HG03066 (cell line): ENCODE measurements around the gene MINDY4.

Experiments
- ATAC-seq: cut with Tn5 transposase; IDR thresholded peaks from one replicate; pipeline ENCODE4 v1.9.1; 2021; ENCODE audit warnings: low read depth; ENCODE audit not compliant: unreplicated experiment

Gene MINDY4

DNA sequence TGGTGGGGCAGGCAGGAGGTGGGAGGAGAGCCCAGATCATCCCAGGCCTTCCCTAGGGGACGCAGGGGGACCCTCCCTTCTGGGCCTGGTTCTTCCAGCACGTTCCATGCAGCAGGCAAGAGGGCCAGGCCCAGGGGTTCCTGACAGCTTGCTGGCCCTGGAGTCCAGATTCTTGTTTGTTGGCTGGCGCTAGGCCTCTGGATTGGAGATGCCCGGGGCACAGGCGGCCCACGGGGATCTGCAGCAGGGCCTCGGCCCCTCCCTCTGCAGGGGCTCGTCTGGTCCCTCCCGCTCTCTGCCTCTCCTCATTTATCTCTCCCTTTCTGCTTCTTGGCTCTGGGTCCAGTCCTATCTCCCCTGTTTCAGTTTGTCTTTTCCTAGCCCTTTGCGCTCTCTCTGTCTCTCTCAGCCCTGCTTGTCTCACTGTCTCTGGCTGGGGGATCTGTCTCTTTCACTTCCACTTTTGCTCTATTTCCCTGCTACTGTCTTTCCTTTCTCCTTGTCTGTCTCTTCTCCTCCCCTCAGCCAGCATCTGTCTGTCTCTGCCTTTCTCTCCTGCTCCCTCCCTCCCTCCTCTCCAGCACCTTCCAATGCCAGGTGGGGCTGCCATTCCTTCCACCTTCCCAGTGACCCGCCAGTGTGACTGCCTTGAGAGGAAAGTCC is 139.3 kb downstream of the MINDY4 start:
- ATAC-seq, result no peak

- no peak for ATAC-seq
Measured at GRCh38 chr7:30911133-30911532, 139.9 kb downstream of the MINDY4 start.

GRCh38 chr7:30911561-30911969 is 140.3 kb downstream of the MINDY4 start, which contains the start of gene AQP1:
TSS of gene AQP1 (plus strand) at chr7:30911853. CDS start at chr7:30911910, 57 bp downstream.
- no peak for ATAC-seq

DNA sequence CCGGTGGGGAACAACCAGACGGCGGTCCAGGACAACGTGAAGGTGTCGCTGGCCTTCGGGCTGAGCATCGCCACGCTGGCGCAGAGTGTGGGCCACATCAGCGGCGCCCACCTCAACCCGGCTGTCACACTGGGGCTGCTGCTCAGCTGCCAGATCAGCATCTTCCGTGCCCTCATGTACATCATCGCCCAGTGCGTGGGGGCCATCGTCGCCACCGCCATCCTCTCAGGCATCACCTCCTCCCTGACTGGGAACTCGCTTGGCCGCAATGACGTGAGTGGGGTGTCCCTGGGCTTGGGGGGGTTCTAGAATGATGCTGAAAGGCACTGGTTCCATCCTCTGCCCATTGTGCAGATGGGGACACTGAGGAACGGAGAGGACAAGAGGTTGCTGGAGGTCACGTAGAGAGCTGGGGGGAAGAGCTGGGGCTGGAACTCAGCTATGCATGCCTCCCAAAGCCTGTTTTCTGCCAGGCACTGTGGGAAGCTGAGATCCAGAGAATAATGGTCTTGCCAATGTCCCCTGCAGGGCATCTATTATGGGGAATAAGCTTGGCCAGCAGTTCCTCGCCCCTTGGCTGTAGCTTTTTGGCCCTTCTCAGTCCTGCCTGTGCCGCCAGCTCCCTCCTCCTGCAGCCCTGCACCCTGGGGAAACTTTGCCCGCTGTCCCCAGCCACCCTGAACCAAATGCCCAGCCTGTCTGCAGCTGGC is 141.0 kb downstream of the MINDY4 start:
- ATAC-seq, result no peak

DNA sequence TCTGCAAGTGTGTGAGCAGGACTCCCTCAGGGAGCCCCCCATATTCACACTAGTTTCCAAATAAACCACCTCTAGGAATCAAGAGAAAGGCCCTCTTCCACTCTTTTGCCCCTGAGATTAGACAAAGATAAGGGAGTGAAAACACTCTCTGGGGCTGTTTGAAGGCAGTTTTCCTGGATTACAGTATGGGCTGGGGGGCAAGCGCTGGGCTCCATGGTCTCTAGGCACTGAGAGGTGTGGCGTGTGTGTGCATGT is 141.4 kb downstream of the MINDY4 start:
- ATAC-seq, result no peak

DNA sequence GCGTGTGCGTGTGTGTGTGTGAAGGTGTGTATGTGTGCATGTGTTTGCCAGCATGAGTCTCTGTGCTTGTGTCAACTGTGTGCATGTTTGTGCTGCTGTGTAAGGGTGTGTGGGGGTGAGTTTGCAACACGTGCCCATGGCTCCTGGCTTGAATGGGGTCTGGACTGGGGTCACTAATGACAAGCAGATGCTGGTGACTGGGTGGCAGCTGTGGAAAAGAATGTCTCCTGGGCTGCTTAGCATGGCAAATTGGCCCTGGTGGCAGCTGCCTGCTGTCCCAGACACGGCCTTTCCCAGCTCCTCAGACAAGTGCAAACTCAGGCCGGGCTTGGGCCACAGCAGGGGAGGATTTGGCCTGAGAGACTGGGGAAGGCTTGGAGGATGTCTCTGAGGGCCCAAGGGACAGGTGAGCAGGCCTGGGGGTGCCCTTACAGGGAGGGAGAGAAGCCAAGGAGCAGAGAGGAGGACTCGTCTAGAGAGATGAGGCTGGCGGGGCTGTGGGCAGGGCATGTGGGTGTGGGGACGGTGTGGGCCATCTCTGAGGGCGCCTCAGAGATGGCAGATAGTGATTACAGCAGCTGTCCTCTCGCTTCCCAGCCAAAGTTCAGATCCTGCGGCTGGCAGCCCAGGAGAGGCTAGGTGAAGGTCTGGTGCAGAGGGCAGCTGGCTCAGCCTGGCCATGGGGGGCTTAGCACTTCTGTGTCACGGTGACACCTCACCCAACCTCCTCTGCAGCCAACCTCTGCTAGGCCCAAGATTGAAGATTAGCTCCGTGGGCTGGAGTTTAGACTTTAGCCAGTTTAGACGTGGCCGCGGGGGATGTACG is 142.0 kb downstream of the MINDY4 start:
- ATAC-seq, result no peak

- ATAC-seq, result no peak
Measured at GRCh38 chr7:30913821-30914515, 142.8 kb downstream of the MINDY4 start.

- ATAC-seq, result no peak
Measured at GRCh38 chr7:30914596-30914995, 143.4 kb downstream of the MINDY4 start.

DNA sequence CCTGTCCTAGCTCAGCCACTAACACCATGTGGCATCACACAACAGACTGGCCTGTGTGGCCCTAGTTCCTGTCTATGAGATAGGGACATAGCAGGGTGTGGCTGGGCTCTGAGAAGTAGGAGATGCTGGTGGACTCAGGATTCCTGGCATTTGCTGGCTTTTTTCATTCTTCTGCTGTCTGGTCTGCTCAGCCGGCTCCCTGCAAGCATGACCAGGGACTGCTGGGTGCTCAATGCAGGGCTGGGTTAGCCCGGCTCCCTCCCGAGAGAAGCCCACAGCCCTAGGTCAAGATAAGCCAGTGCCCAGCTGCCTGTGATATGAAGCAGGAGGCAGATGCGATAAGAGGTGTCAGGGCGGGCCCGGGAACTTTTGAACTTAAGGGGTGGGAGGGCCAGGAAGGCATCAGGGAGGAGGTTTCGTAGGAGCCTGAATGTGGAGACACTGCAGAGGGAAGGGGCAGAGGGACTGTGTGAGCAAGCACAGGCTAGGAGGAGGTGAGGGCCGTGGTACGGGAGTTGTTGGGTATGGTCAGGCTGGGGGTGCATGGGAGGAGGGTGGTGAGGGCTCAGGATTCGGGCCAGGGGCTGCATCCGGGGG is 143.9 kb downstream of the MINDY4 start:
- no peak for ATAC-seq

- no peak for ATAC-seq
Measured at GRCh38 chr7:30915751-30916150, 144.5 kb downstream of the MINDY4 start.

GRCh38 chr7:30916255-30916654 is 145.0 kb downstream of the MINDY4 start:
- ATAC-seq, result no peak

GRCh38 chr7:30916767-30917166 is 145.6 kb downstream of the MINDY4 start:
- ATAC-seq, result no peak

DNA sequence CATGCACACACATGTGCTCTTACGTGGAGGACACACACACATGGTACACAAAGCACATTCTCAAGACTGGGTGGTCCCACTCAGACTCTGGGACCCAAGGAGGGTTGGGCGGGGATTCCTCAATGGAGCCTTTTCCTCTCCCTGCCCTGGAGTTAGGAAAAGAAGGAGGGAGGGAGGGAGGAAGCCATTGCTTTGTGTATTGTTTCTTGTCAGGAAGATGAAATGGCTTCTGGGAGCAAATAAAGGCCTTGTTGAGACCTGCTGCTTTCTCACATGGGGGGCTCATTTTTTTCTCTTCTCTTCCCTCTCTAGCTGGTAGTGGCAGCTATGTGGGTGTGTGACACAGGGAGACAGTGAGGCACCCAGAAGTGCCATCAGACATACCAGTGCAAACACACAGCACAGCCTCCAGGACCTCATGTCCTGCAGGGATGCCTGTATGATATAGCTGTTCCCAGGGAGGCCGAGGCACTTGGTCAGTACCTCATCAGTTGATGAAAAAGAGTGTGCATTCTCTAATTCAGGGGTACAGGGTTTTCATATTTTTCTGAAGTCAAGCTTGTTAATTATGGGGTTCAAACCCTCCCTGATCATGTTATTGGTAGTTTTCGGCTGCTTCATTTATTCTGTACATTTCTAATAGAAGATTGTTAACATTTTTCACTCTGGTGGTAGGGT is 146.1 kb downstream of the MINDY4 start:
- ATAC-seq, result no peak

DNA sequence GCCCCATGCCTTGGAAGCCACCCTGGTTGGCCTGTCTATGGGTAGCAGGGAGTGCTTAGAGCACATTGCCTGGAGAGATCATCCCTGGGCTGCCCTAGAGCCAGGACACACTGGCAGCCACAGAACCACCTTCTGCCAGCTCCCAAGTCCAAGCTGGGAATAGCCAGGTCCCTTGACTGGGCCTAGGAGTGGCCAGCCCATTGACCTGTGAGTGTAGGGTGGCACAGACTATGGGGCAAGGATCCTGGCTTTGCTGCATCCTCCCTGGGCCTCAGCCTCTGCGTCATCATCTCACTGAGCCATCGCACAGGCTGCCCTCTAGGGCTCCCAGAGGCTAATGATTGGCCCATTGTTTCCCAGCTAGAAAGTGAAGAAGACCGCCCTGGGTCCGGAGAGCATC is 147.5 kb downstream of the MINDY4 start:
- ATAC-seq, result no peak

DNA sequence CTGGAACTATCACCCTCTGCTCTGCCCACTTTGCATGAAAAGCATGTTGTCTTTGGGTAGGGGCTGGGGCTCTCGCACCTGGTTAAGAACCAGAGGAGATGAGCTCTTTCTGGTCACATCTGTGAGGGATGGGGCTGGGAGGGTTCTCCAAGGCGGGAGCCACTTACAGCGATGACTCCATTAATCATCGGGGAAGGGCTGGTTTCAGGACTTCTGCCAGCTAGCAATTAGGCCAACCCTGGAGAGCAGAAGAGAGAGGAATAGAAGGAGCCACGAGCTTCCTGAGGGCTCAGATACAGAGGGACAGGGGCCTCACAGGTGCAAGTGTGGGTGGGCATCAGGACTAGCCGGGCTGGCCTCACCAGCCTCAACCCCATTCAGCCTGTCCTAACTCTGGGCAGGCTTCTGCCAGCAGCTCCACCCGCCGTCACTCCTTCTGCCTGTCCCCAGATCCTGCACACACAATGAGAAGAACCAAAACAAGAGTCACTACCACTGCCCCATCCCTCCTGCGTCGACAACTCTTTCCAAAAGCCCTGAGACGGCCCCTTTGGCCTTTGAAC is 148.9 kb downstream of the MINDY4 start:
- ATAC-seq, result no peak

- ATAC-seq, result no peak
Measured at GRCh38 chr7:30920584-30921539, 149.6 kb downstream of the MINDY4 start.

- ATAC-seq, result no peak
Measured at GRCh38 chr7:30921540-30922401, 150.6 kb downstream of the MINDY4 start.

- no peak for ATAC-seq
Measured at GRCh38 chr7:30922596-30922995, 151.4 kb downstream of the MINDY4 start.
